ENCODE measurements around the gene NDFIP1. TPM values are rescaled to one million over a fixed set of nuclear protein-coding genes. Genes with fewer than 3 reads are reported as not detected.

The NDFIP1 gene
- total RNA-seq, 4 donors from 2014 or later: 37.1 to 63.5 (median 42.5) TPM

DNA sequence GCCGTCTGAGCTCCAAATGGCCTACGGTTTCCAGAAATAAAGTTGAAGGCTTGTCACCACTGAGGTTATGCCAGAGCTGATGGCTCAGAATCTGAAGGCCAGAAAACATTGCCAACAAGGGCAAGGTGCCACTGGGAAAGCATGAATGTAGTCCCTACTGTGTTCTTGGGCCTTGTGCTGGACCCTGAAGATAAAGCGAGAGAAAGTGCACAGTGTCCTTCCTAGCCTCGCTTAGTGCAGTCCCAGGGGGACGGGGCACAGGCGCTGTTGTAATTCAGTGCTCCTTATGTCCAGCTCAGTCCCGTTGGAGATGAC, 84.5 kb downstream of the NDFIP1 start:
- no peaks in the 10 kb centered on the region for H3K36me3 ChIP-seq
- DNase-seq (no peak), ATAC-seq (no peak)
- no peaks in the 10 kb centered on the region for H3K4me1 ChIP-seq
- intact Hi-C loops (cut with DNase I; ENCODE audit: low total_unique reads): no loop called here
- no peaks in the 10 kb centered on the region for H3K9me3 ChIP-seq
- TF ChIP-seq CTCF (IDR thresholded peaks at IDR 0.05 in 4 of 5, conservative IDR thresholded peaks at IDR 0.05 in 1 of 5): no peak
- no peak for TF ChIP-seq POLR2A (IDR thresholded peaks at IDR 0.05)
- H3K27me3 ChIP-seq: no peaks in the 10 kb centered on the region
- no peak overlapping the region for H3K4me3 ChIP-seq
- in situ Hi-C loops (cut with MboI; ENCODE audit: low sequenced_read_pairs in 4 of 4): no loop called here
- H3K27ac ChIP-seq: no peak overlapping the region

- in situ Hi-C loops (cut with MboI; ENCODE audit: low sequenced_read_pairs in 4 of 4): no loop called here
- no peak overlapping the region for H3K27ac ChIP-seq
- intact Hi-C loops (cut with DNase I; ENCODE audit: low total_unique reads): no loop called here
- no peaks in the 10 kb centered on the region for H3K27me3 ChIP-seq
- TF ChIP-seq POLR2A (IDR thresholded peaks at IDR 0.05) (no peak), CTCF (IDR thresholded peaks at IDR 0.05 in 4 of 5, conservative IDR thresholded peaks at IDR 0.05 in 1 of 5) (no peak)
- ATAC-seq (no peak), DNase-seq (no peak)
- H3K36me3 ChIP-seq: no peaks in the 10 kb centered on the region
- no peak overlapping the region for H3K4me3 ChIP-seq
- no peaks in the 10 kb centered on the region for H3K4me1 ChIP-seq
- H3K9me3 ChIP-seq: no peaks in the 10 kb centered on the region
Observed at GRCh38 chr5:142197098-142197497, 88.5 kb downstream of the NDFIP1 start.

- DNase-seq (no peak), ATAC-seq (no peak)
- no peak overlapping the region for H3K4me3 ChIP-seq
- in situ Hi-C loops (cut with MboI; ENCODE audit: low sequenced_read_pairs in 4 of 4): no loop called here
- no peaks in the 10 kb centered on the region for H3K27me3 ChIP-seq
- TF ChIP-seq POLR2A (IDR thresholded peaks at IDR 0.05): no peak
- no peak for TF ChIP-seq CTCF (IDR thresholded peaks at IDR 0.05 in 4 of 5, conservative IDR thresholded peaks at IDR 0.05 in 1 of 5)
- intact Hi-C loops (cut with DNase I; ENCODE audit: low total_unique reads): no loop called here
- H3K36me3 ChIP-seq: no peaks in the 10 kb centered on the region
- H3K4me1 ChIP-seq: no peaks in the 10 kb centered on the region
- H3K9me3 ChIP-seq: no peaks in the 10 kb centered on the region
- H3K27ac ChIP-seq: no peak overlapping the region
Observed at GRCh38 chr5:142197781-142198180, 89.2 kb downstream of the NDFIP1 start.

GRCh38 chr5:142199388-142199787, 90.8 kb downstream of the NDFIP1 start:
- Histone ChIP-seq H3K4me1 (no peaks in the 10 kb centered on the region), H3K27ac (no peak overlapping the region), H3K9me3 (no peaks in the 10 kb centered on the region), H3K27me3 (no peaks in the 10 kb centered on the region), H3K36me3 (no peaks in the 10 kb centered on the region), H3K4me3 (no peak overlapping the region)
- no peak for ATAC-seq
- in situ Hi-C loops (cut with MboI; ENCODE audit: low sequenced_read_pairs in 4 of 4) (no loop called here), intact Hi-C loops (cut with DNase I; ENCODE audit: low total_unique reads) (no loop called here)
- TF ChIP-seq POLR2A (IDR thresholded peaks at IDR 0.05) (no peak), CTCF (IDR thresholded peaks at IDR 0.05 in 4 of 5, conservative IDR thresholded peaks at IDR 0.05 in 1 of 5) (no peak)
- no peak for DNase-seq

- no peak for DNase-seq
- intact Hi-C loops (cut with DNase I; ENCODE audit: low total_unique reads): no loop called here
- Histone ChIP-seq H3K27me3 (no peaks in the 10 kb centered on the region), H3K4me1 (no peaks in the 10 kb centered on the region), H3K27ac (no peak overlapping the region), H3K36me3 (no peaks in the 10 kb centered on the region), H3K4me3 (no peak overlapping the region), H3K9me3 (no peaks in the 10 kb centered on the region)
- TF ChIP-seq CTCF (IDR thresholded peaks at IDR 0.05 in 4 of 5, conservative IDR thresholded peaks at IDR 0.05 in 1 of 5): no peak
- TF ChIP-seq POLR2A (IDR thresholded peaks at IDR 0.05): no peak
- ATAC-seq: no peak
- in situ Hi-C loops (cut with MboI; ENCODE audit: low sequenced_read_pairs in 4 of 4): no loop called here
Observed at GRCh38 chr5:142200387-142200786, 91.8 kb downstream of the NDFIP1 start.
